Endodermal cell (in vitro differentiated cells): ENCODE results near the gene RAB31. TPM values are rescaled to one million over a fixed set of nuclear protein-coding genes. Genes with fewer than 3 reads are reported as not detected.
A peak's percentile ranks its signal among the peaks of the same experiment; 100 is the strongest.

ENCODE experiments used
- DNase-seq: peaks from one replicate; pipeline ENCODE4 v3.0.0-alpha.2; 2017
- H3K27ac ChIP-seq: 2 replicates; pipeline ENCODE4 v1.5.1; 2013; ENCODE audit warnings: mild to moderate bottlenecking, low read depth, low read length, moderate library complexity
- H3K27me3 ChIP-seq: 2 replicates; pipeline ENCODE4 v1.6.1; 2013; ENCODE audit warnings: mild to moderate bottlenecking, low read length, moderate library complexity; ENCODE audit not compliant: insufficient read depth, control insufficient read depth, poor library complexity, severe bottlenecking
- H3K36me3 ChIP-seq: 2 replicates; pipeline ENCODE4 v1.7.0; 2013; ENCODE audit warnings: mild to moderate bottlenecking, low read length, moderate library complexity; ENCODE audit not compliant: control insufficient read depth, insufficient read depth
- H3K4me1 ChIP-seq: one replicate; pipeline ENCODE4 v1.7.0; 2013; ENCODE audit warnings: low read length; ENCODE audit not compliant: control insufficient read depth, insufficient read depth
- H3K4me3 ChIP-seq: 2 replicates; pipeline ENCODE4 v1.5.1; 2013; ENCODE audit warnings: mild to moderate bottlenecking, low read length, moderate library complexity
- H3K9ac ChIP-seq: 2 replicates; pipeline ENCODE4 v1.6.1; 2013; ENCODE audit warnings: mild to moderate bottlenecking, low read length, moderate library complexity; ENCODE audit not compliant: poor library complexity, severe bottlenecking; ENCODE audit errors: extremely low read depth
- H3K9me3 ChIP-seq: 2 replicates; pipeline ENCODE4 v1.6.1; 2013; ENCODE audit warnings: mild to moderate bottlenecking, low read length, moderate library complexity; ENCODE audit not compliant: control insufficient read depth
- H3K27ac Mint-ChIP-seq: 2 replicates; pipeline ENCODE4 v1.8.0; 2020; ENCODE audit warnings: mixed read lengths
- H3K27me3 Mint-ChIP-seq: 2 replicates; pipeline ENCODE4 v1.8.0; 2021; ENCODE audit warnings: mild to moderate bottlenecking, mixed read lengths; ENCODE audit not compliant: insufficient read depth
- H3K36me3 Mint-ChIP-seq: 2 replicates; pipeline ENCODE4 v1.8.0; 2020; ENCODE audit warnings: low read depth, mixed read lengths
- H3K4me1 Mint-ChIP-seq: 2 replicates; pipeline ENCODE4 v1.8.0; 2020; ENCODE audit warnings: mixed read lengths
- H3K4me3 Mint-ChIP-seq: 2 replicates; pipeline ENCODE4 v1.8.0; 2020; ENCODE audit warnings: mild to moderate bottlenecking, moderate library complexity, mixed read lengths
- H3K9me3 Mint-ChIP-seq: 2 replicates; pipeline ENCODE4 v1.8.0; 2020; ENCODE audit warnings: mild to moderate bottlenecking, mixed read lengths
- WGBS, 2 experiments: methylation state at CpG; one replicate each; pipeline versions ENCODE4 v1.1.5 to v1.1.7; 2013; ENCODE audit warnings: missing lambda C conversion rate in 2 of 2, mixed read lengths in 1 of 2; ENCODE audit not compliant: insufficient coverage in 1 of 2, insufficient read length in 1 of 2; 5-methylcytosine and 5-hydroxymethylcytosine counted together
- total RNA-seq, 2 donors: library from RNA; stranded (reverse); fragmentation: NEBNext Ultra II Directional in 1 of 2; extraction: Animal tissue kit (Norgen Biotek cat#: 25700) in 1 of 2; gene quantifications; 2 replicates in 1 of 2; 3 replicates in 1 of 2; pipeline ENCODE4 v1.2.1, GENCODE V29; 2021
- TF ChIP-seq, protein P1 (sequence below): fragments of 200-600 bp; sonication (generic); conservative IDR thresholded peaks from 2 replicates; pipeline ENCODE4 v1.5.0; 2021; ENCODE audit warnings: antibody characterized with exemption, mild to moderate bottlenecking

RAB31 gene
- total RNA-seq, 2 donors from 2014 or later = 11.7 to 20.3 TPM

DNA sequence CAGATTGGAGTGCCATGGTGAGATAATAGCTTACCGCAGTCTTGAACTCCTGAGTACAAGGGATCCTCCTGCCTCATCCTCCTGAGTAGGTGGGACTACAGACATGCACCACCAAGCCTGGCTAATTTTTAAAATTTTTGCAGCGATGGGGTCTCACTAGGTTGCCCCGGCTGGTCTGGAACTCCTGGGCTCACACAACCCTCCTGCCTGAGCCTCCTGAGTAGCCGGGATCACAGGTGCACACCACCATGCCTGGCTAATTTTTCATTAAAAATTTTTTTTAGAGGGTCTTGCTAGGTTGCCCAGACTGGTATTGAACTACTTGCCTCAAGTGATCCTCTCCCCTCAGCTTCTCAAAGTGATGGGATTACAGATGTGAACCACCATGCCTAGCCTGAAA lies 27.8 kb downstream of the RAB31 start:
- H3K36me3 ChIP-seq = no peaks in the 10 kb centered on the region
- WGBS, 2 experiments = 67 to 73% methylated on average over 3 to 4 of the region's 4 CpGs
- Mint-ChIP-seq H3K9me3 (no peaks in the 10 kb centered on the region), H3K36me3 (no peaks in the 10 kb centered on the region), H3K27ac (no peak overlapping the region), H3K4me1 (peaks cover 7% of the 10 kb centered on the region), H3K27me3 (no peaks in the 10 kb centered on the region), H3K4me3 (no peak overlapping the region)
- no peaks in the 10 kb centered on the region for H3K4me1 ChIP-seq
- no peaks in the 10 kb centered on the region for H3K27me3 ChIP-seq
- no peak overlapping the region for H3K9ac ChIP-seq
- no peak for DNase-seq
- H3K27ac ChIP-seq = no peak overlapping the region
- H3K4me3 ChIP-seq = no peak overlapping the region
- H3K9me3 ChIP-seq = no peaks in the 10 kb centered on the region
- TF ChIP-seq, protein P1, sequence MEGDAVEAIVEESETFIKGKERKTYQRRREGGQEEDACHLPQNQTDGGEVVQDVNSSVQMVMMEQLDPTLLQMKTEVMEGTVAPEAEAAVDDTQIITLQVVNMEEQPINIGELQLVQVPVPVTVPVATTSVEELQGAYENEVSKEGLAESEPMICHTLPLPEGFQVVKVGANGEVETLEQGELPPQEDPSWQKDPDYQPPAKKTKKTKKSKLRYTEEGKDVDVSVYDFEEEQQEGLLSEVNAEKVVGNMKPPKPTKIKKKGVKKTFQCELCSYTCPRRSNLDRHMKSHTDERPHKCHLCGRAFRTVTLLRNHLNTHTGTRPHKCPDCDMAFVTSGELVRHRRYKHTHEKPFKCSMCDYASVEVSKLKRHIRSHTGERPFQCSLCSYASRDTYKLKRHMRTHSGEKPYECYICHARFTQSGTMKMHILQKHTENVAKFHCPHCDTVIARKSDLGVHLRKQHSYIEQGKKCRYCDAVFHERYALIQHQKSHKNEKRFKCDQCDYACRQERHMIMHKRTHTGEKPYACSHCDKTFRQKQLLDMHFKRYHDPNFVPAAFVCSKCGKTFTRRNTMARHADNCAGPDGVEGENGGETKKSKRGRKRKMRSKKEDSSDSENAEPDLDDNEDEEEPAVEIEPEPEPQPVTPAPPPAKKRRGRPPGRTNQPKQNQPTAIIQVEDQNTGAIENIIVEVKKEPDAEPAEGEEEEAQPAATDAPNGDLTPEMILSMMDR = no peak

DNA sequence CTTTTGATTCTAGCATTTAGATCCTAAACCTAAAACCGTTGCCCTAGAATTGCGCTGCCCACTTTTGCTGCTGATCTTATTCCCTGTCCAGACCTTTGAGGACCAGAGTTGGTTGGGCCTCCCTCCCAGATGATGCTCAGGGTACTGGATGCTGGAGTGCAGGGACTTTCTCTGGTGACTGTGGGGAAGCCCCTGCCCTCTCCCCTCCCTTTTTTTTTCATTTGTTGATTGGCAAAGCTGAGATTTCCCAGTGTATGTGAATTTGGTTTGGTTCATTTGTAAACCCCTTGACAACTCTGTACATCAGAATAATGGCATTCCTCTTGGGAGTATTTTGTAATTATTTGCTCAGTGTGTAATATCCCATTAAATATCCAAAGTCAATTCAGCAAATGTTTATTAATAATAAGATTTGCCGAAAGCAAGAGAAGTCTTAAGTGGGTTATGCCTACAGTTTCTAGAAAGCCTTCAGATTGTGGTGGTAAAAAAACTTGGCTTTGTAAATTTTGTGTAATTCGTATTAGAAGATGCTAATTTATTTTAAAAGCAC lies 28.3 kb downstream of the RAB31 start:
- H3K4me3 Mint-ChIP-seq = no peak overlapping the region
- H3K27me3 ChIP-seq = no peaks in the 10 kb centered on the region
- no peaks in the 10 kb centered on the region for H3K9me3 Mint-ChIP-seq
- no peak overlapping the region for H3K27ac ChIP-seq
- no peaks in the 10 kb centered on the region for H3K36me3 ChIP-seq
- H3K9me3 ChIP-seq = no peaks in the 10 kb centered on the region
- H3K27me3 Mint-ChIP-seq = no peaks in the 10 kb centered on the region
- H3K36me3 Mint-ChIP-seq = no peaks in the 10 kb centered on the region
- peaks cover 7% of the 10 kb centered on the region for H3K4me1 Mint-ChIP-seq
- H3K4me3 ChIP-seq = no peak overlapping the region
- no peak overlapping the region for H3K27ac Mint-ChIP-seq
- H3K9ac ChIP-seq = no peak overlapping the region
- DNase-seq = no peak
- H3K4me1 ChIP-seq = no peaks in the 10 kb centered on the region
- TF ChIP-seq, protein P1 = no peak
- WGBS, 2 experiments = 33 to 47% methylated on average over 3 to 4 of the region's 4 CpGs

DNA sequence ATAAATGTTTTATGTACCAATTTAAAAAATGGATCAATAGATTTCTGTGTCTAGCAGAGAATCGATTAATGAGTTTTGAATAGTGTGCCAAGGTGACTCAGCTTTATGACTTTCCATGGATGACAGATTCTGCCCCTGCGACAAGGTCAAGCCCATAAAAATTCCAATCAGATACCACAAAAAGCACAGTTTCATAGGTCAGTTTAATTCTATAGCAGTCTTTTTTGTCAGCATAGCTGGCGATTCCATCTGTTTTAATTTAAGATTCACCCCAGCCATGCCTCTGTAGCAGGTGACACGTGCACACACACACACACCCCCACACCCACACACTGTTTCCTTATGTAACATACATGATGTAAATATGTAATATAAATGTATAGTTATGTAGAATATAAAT lies 28.9 kb downstream of the RAB31 start:
- Histone ChIP-seq H3K27ac (peak overlapping the region; percentile 76), H3K9me3 (no peaks in the 10 kb centered on the region), H3K27me3 (no peaks in the 10 kb centered on the region), H3K9ac (no peak overlapping the region), H3K36me3 (no peaks in the 10 kb centered on the region), H3K4me3 (no peak overlapping the region), H3K4me1 (no peaks in the 10 kb centered on the region)
- Mint-ChIP-seq H3K27ac (no peak overlapping the region), H3K4me1 (peaks cover 11% of the 10 kb centered on the region), H3K27me3 (no peaks in the 10 kb centered on the region), H3K4me3 (no peak overlapping the region), H3K36me3 (no peaks in the 10 kb centered on the region), H3K9me3 (no peaks in the 10 kb centered on the region)
- TF ChIP-seq, protein P1 = no peak
- DNase-seq = no peak
- 87 to 88% methylated on average over 2 to 3 of the region's 4 CpGs for WGBS, 2 experiments
